KMS-11 (cell line): ENCODE measurements around the gene PRXL2A.

Experiments used
- H2AFZ ChIP-seq: fragments of 200-600 bp; sonication (generic); 2 replicates; pipeline ENCODE4 v1.6.1; 2016; ENCODE audit warnings: antibody characterized with exemption, mixed run types, low read depth
- H3K27ac ChIP-seq: fragments of 200-600 bp; sonication (generic); 2 replicates; pipeline ENCODE4 v1.6.1; 2016; ENCODE audit warnings: mild to moderate bottlenecking, mixed run types
- H3K27me3 ChIP-seq: fragments of 200-600 bp; sonication (generic); 2 replicates; pipeline ENCODE4 v1.6.1; 2017; ENCODE audit warnings: mild to moderate bottlenecking, low read depth, mixed run types, moderate library complexity; ENCODE audit not compliant: insufficient read depth
- H3K36me3 ChIP-seq: fragments of 200-600 bp; sonication (generic); 2 replicates; pipeline ENCODE4 v1.6.1; 2017; ENCODE audit warnings: mild to moderate bottlenecking, mixed run types; ENCODE audit not compliant: insufficient read depth
- H3K4me1 ChIP-seq: fragments of 200-600 bp; sonication (generic); 2 replicates; pipeline ENCODE4 v1.6.1; 2016; ENCODE audit warnings: mild to moderate bottlenecking, low read depth, mixed run types; ENCODE audit not compliant: poor library complexity, severe bottlenecking
- H3K4me2 ChIP-seq: fragments of 200-600 bp; sonication (generic); 2 replicates; pipeline ENCODE4 v1.7.0; 2016; ENCODE audit warnings: mild to moderate bottlenecking, mixed run types
- H3K4me3 ChIP-seq: fragments of 200-600 bp; sonication (generic); IDR thresholded peaks from 2 replicates; pipeline ENCODE4 v1.6.1; 2017; ENCODE audit warnings: low read depth, low read length, mixed read lengths; ENCODE audit not compliant: insufficient read depth
- H3K79me2 ChIP-seq: fragments of 200-600 bp; sonication (generic); 2 replicates; pipeline ENCODE4 v1.6.1; 2016; ENCODE audit warnings: low read depth, mixed run types; ENCODE audit not compliant: insufficient read depth
- H3K9ac ChIP-seq: fragments of 200-600 bp; sonication (generic); 2 replicates; pipeline ENCODE4 v1.6.1; 2016; ENCODE audit warnings: mild to moderate bottlenecking, mixed run types
- H4K20me1 ChIP-seq: fragments of 200-600 bp; sonication (generic); 2 replicates; pipeline ENCODE4 v1.6.1; 2016; ENCODE audit warnings: mild to moderate bottlenecking, mixed run types; ENCODE audit not compliant: insufficient read depth
- CTCF ChIP-seq: fragments of 200-600 bp; sonication (generic); conservative IDR thresholded peaks from 2 replicates; pipeline ENCODE4 v1.6.1; 2017; ENCODE audit warnings: low read depth, mild to moderate bottlenecking, antibody characterized with exemption, low read length, moderate library complexity, mixed read lengths

Gene PRXL2A

GRCh38 chr10:80484676-80485075, 76.3 kb downstream of the PRXL2A start:
- Histone ChIP-seq H3K27ac (no peak overlapping the region), H4K20me1 (no peaks in the 10 kb centered on the region), H2AFZ (no peak overlapping the region), H3K36me3 (no peaks in the 10 kb centered on the region), H3K4me1 (no peaks in the 10 kb centered on the region), H3K4me3 (no peak overlapping the region), H3K27me3 (no peaks in the 10 kb centered on the region), H3K4me2 (no peak overlapping the region), H3K79me2 (no peaks in the 10 kb centered on the region), H3K9ac (no peak overlapping the region)
- TF ChIP-seq CTCF: no peak

- no peak overlapping the region for H2AFZ ChIP-seq
- no peak overlapping the region for H3K4me2 ChIP-seq
- H3K36me3 ChIP-seq: no peaks in the 10 kb centered on the region
- no peak overlapping the region for H3K4me3 ChIP-seq
- no peaks in the 10 kb centered on the region for H4K20me1 ChIP-seq
- no peak overlapping the region for H3K27ac ChIP-seq
- H3K9ac ChIP-seq: no peak overlapping the region
- no peaks in the 10 kb centered on the region for H3K4me1 ChIP-seq
- no peak for TF ChIP-seq CTCF
- H3K27me3 ChIP-seq: no peaks in the 10 kb centered on the region
- no peaks in the 10 kb centered on the region for H3K79me2 ChIP-seq
These were observed 77.0 kb downstream of the PRXL2A start for GRCh38 chr10:80485076-80485945.

GRCh38 chr10:80485946-80486764, 77.8 kb downstream of the PRXL2A start:
- H4K20me1 ChIP-seq: no peaks in the 10 kb centered on the region
- H3K9ac ChIP-seq: no peak overlapping the region
- H3K27ac ChIP-seq: no peak overlapping the region
- no peaks in the 10 kb centered on the region for H3K27me3 ChIP-seq
- no peaks in the 10 kb centered on the region for H3K4me1 ChIP-seq
- no peaks in the 10 kb centered on the region for H3K79me2 ChIP-seq
- H2AFZ ChIP-seq: no peak overlapping the region
- no peaks in the 10 kb centered on the region for H3K36me3 ChIP-seq
- no peak for TF ChIP-seq CTCF
- H3K4me2 ChIP-seq: no peak overlapping the region
- no peak overlapping the region for H3K4me3 ChIP-seq
